WTC11 (cell line): ENCODE data around the gene DGUOK. TPM values are rescaled to one million over a fixed set of nuclear protein-coding genes. Genes with fewer than 3 reads are reported as not detected.

Experiments
- ATAC-seq: fragments of 200-7000 bp; cut with Tn5 transposase; 2 replicates; pipeline ENCODE4 v1.10.0; 2021; ENCODE audit warnings: mild to moderate bottlenecking, moderate library complexity
- CTCF ChIA-PET: fragments of 300-600 bp; sonication (Branson Sonifier 250); formaldehyde crosslinking; loops from one replicate; lab custom pipeline; 2021; ENCODE audit warnings: antibody characterized with exemption; lab: Charles Lee
- POLR2A ChIA-PET: fragments of 350-600 bp; sonication (Branson Sonifier 250); formaldehyde crosslinking; loops from one replicate; lab custom pipeline; 2021; ENCODE audit warnings: antibody characterized with exemption; lab: Charles Lee
- DNase-seq: peaks from one replicate; pipeline ENCODE4 v3.0.0; 2021; ENCODE audit warnings: low spot score
- H3K27ac Mint-ChIP-seq: 2 replicates; pipeline ENCODE4 v1.8.0; 2021; ENCODE audit warnings: mixed read lengths
- H3K27me3 Mint-ChIP-seq: 2 replicates; pipeline ENCODE4 v1.8.0; 2021; ENCODE audit warnings: low read depth, mild to moderate bottlenecking, moderate library complexity, mixed read lengths
- H3K36me3 Mint-ChIP-seq: 2 replicates; pipeline ENCODE4 v1.8.0; 2021; ENCODE audit warnings: mixed read lengths
- H3K4me1 Mint-ChIP-seq: 2 replicates; pipeline ENCODE4 v1.8.0; 2022; ENCODE audit warnings: mixed read lengths
- H3K4me3 Mint-ChIP-seq: 2 replicates; pipeline ENCODE4 v1.8.0; 2021; ENCODE audit warnings: mild to moderate bottlenecking, moderate library complexity, mixed read lengths
- H3K9me3 Mint-ChIP-seq: 2 replicates; pipeline ENCODE4 v1.8.0; 2021; ENCODE audit warnings: mixed read lengths
- ATF6 ChIP-seq: sonication (generic); formaldehyde crosslinking; IDR thresholded peaks from 2 replicates; pipeline ENCODE4 v1.8.1; 2023; ENCODE audit warnings: mild to moderate bottlenecking, missing genetic modification reagents
- CREB1 ChIP-seq: sonication (generic); formaldehyde crosslinking; IDR thresholded peaks from 2 replicates; pipeline ENCODE4 v1.8.0; 2023; ENCODE audit warnings: mild to moderate bottlenecking, missing genetic modification reagents
- CTCF ChIP-seq: fragments of 200-600 bp; IDR thresholded peaks from 2 replicates; pipeline ENCODE4 v1.8.0; 2022; ENCODE audit warnings: antibody characterized with exemption
- ETV6 ChIP-seq: sonication (generic); formaldehyde crosslinking; IDR thresholded peaks from 2 replicates; pipeline ENCODE4 v1.8.1; 2022; ENCODE audit warnings: mild to moderate bottlenecking, missing genetic modification reagents
- FOXP4 ChIP-seq: sonication (generic); formaldehyde crosslinking; IDR thresholded peaks from 2 replicates; pipeline ENCODE4 v1.8.0; 2022; ENCODE audit warnings: mild to moderate bottlenecking, missing genetic modification reagents
- GABPB1 ChIP-seq: sonication (generic); formaldehyde crosslinking; IDR thresholded peaks from 2 replicates; pipeline ENCODE4 v1.8.1; 2023; ENCODE audit warnings: mild to moderate bottlenecking, missing genetic modification reagents
- GRHL2 ChIP-seq: fragments of 250-450 bp; sonication (Bioruptor Pico); IDR thresholded peaks from 2 replicates; pipeline ENCODE4 v1.8.0; 2022; ENCODE audit warnings: mild to moderate bottlenecking, moderate library complexity; ENCODE audit not compliant: insufficient replicate concordance, severe bottlenecking
- MYBL2 ChIP-seq: sonication (generic); formaldehyde crosslinking; IDR thresholded peaks from 2 replicates; pipeline ENCODE4 v1.8.1; 2023; ENCODE audit warnings: mild to moderate bottlenecking, moderate library complexity, missing genetic modification reagents
- NR2C2 ChIP-seq: sonication (generic); formaldehyde crosslinking; IDR thresholded peaks from 2 replicates; pipeline ENCODE4 v1.8.0; 2022; ENCODE audit warnings: mild to moderate bottlenecking, missing genetic modification reagents
- PRDM15 ChIP-seq: sonication (generic); formaldehyde crosslinking; IDR thresholded peaks from 2 replicates; pipeline ENCODE4 v1.8.0; 2022; ENCODE audit warnings: missing genetic modification reagents
- PRRX2 ChIP-seq: fragments of 250-450 bp; sonication (Bioruptor Pico); IDR thresholded peaks from 2 replicates; pipeline ENCODE4 v1.8.0; 2021; ENCODE audit warnings: mild to moderate bottlenecking
- RELA ChIP-seq: sonication (generic); formaldehyde crosslinking; IDR thresholded peaks from 2 replicates; pipeline ENCODE4 v1.8.1; 2022; ENCODE audit warnings: missing genetic modification reagents, mild to moderate bottlenecking, borderline replicate concordance
- TEAD4 ChIP-seq: sonication (generic); formaldehyde crosslinking; IDR thresholded peaks from 2 replicates; pipeline ENCODE4 v1.8.0; 2022; ENCODE audit warnings: mild to moderate bottlenecking, missing genetic modification reagents
- TP53 ChIP-seq: sonication (generic); formaldehyde crosslinking; IDR thresholded peaks from 2 replicates; pipeline ENCODE4 v1.8.1; 2023; ENCODE audit warnings: mild to moderate bottlenecking, missing genetic modification reagents
- ZNF219 ChIP-seq: sonication (generic); formaldehyde crosslinking; IDR thresholded peaks from 2 replicates; pipeline ENCODE4 v1.8.0; 2023; ENCODE audit warnings: missing genetic modification reagents, mild to moderate bottlenecking, borderline replicate concordance
- ZNF423 ChIP-seq: fragments of 250-450 bp; sonication (Bioruptor Pico); IDR thresholded peaks from 2 replicates; pipeline ENCODE4 v2.1.2; 2022; ENCODE audit warnings: mild to moderate bottlenecking, moderate library complexity
- ZNF425 ChIP-seq: fragments of 250-450 bp; sonication (Bioruptor Pico); conservative IDR thresholded peaks from 2 replicates; pipeline ENCODE4 v1.9.0; 2021; ENCODE audit warnings: mild to moderate bottlenecking
- total RNA-seq: library from RNA; stranded (reverse); gene quantifications from 3 replicates; pipeline ENCODE4 v1.2.3, GENCODE V29; 2021

The DGUOK gene
- total RNA-seq, 1 experiment from 2014 or later = 105 TPM

GRCh38 chr2:73899801-73900336 lies 26.8 kb upstream of the DGUOK start:
- Mint-ChIP-seq H3K36me3 (no peaks in the 10 kb centered on the region), H3K4me3 (no peak overlapping the region), H3K27ac (no peak overlapping the region), H3K4me1 (no peaks in the 10 kb centered on the region), H3K27me3 (peaks cover 5% of the 10 kb centered on the region), H3K9me3 (no peaks in the 10 kb centered on the region)
- DNase-seq = no peak
- no peak for ATAC-seq
- TF ChIP-seq MYBL2 (CRISPR knock-in tag) (no peak), FOXP4 (CRISPR knock-in tag) (no peak), GABPB1 (CRISPR knock-in tag) (no peak), ZNF425 (CRISPR knock-in tag) (no peak), RELA (CRISPR knock-in tag) (no peak), CREB1 (CRISPR knock-in tag) (no peak), CTCF (no peak), TP53 (no peak), TEAD4 (CRISPR knock-in tag) (no peak), NR2C2 (no peak), GRHL2 (CRISPR knock-in tag) (no peak), ZNF219 (CRISPR knock-in tag) (no peak), ZNF423 (CRISPR knock-in tag) (no peak), ETV6 (CRISPR knock-in tag) (no peak), ATF6 (CRISPR knock-in tag) (no peak), PRDM15 (CRISPR knock-in tag) (no peak), PRRX2 (no peak)
- CTCF ChIA-PET = no interaction called here
- POLR2A ChIA-PET = no interaction called here
